HG02571 (cell line): ENCODE data around the gene ISL2.

Source experiments
- ATAC-seq: cut with Tn5 transposase; IDR thresholded peaks from one replicate; pipeline ENCODE4 v1.9.1; 2021; ENCODE audit warnings: mild to moderate bottlenecking, moderate library complexity; ENCODE audit not compliant: unreplicated experiment

Gene ISL2

GRCh38 chr15:76368122-76368621 is 31.6 kb downstream of the ISL2 start:
- ATAC-seq: no peak

GRCh38 chr15:76376029-76376428 is 39.5 kb downstream of the ISL2 start:
- no peak for ATAC-seq

GRCh38 chr15:76376816-76377215 is 40.2 kb downstream of the ISL2 start:
- no peak for ATAC-seq

- no peak for ATAC-seq
Observed at GRCh38 chr15:76377217-76377616, 40.6 kb downstream of the ISL2 start.

- ATAC-seq: no peak
Observed at GRCh38 chr15:76377751-76378150, 41.2 kb downstream of the ISL2 start.

- ATAC-seq: no peak
Observed at GRCh38 chr15:76378691-76379090, 42.1 kb downstream of the ISL2 start.

GRCh38 chr15:76380249-76380648 is 43.7 kb downstream of the ISL2 start:
- no peak for ATAC-seq

GRCh38 chr15:76381366-76381765 is 44.8 kb downstream of the ISL2 start:
- no peak for ATAC-seq

GRCh38 chr15:76382987-76383728 is 46.6 kb downstream of the ISL2 start:
- no peak for ATAC-seq

GRCh38 chr15:76384409-76384808 is 47.8 kb downstream of the ISL2 start:
- no peak for ATAC-seq

- ATAC-seq: no peak
Observed at GRCh38 chr15:76386178-76386577, 49.6 kb downstream of the ISL2 start.

GRCh38 chr15:76386926-76387325 is 50.4 kb downstream of the ISL2 start:
- no peak for ATAC-seq

GRCh38 chr15:76390571-76390970 is 54.0 kb downstream of the ISL2 start:
- ATAC-seq: no peak

GRCh38 chr15:76391309-76391708 is 54.7 kb downstream of the ISL2 start:
- no peak for ATAC-seq

GRCh38 chr15:76391847-76392246 is 55.3 kb downstream of the ISL2 start:
- no peak for ATAC-seq
